GM12864 (cell line): Measurements from ENCODE around the gene TMEM212.

Experiments used
- DNase-seq: peaks from one replicate; pipeline ENCODE4 v3.0.0-alpha.2; 2011; ENCODE audit warnings: low read depth
- H3K4me3 ChIP-seq: 2 replicates; pipeline ENCODE4 v1.5.1; 2011; ENCODE audit warnings: mild to moderate bottlenecking, low read depth, low read length, control low read depth
- TF ChIP-seq, protein P1 (sequence below): IDR thresholded peaks from 2 replicates; pipeline ENCODE4 v1.5.1; 2011; ENCODE audit warnings: low read depth, mild to moderate bottlenecking, moderate library complexity, low read length, control low read depth, inconsistent platforms; ENCODE audit errors: missing control alignments

Gene TMEM212

GRCh38 chr3:171876680-171877147, 33.6 kb downstream of the TMEM212 start:
- no peak overlapping the region for H3K4me3 ChIP-seq
- no peak for DNase-seq
- TF ChIP-seq, protein P1, sequence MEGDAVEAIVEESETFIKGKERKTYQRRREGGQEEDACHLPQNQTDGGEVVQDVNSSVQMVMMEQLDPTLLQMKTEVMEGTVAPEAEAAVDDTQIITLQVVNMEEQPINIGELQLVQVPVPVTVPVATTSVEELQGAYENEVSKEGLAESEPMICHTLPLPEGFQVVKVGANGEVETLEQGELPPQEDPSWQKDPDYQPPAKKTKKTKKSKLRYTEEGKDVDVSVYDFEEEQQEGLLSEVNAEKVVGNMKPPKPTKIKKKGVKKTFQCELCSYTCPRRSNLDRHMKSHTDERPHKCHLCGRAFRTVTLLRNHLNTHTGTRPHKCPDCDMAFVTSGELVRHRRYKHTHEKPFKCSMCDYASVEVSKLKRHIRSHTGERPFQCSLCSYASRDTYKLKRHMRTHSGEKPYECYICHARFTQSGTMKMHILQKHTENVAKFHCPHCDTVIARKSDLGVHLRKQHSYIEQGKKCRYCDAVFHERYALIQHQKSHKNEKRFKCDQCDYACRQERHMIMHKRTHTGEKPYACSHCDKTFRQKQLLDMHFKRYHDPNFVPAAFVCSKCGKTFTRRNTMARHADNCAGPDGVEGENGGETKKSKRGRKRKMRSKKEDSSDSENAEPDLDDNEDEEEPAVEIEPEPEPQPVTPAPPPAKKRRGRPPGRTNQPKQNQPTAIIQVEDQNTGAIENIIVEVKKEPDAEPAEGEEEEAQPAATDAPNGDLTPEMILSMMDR: no peak

DNA sequence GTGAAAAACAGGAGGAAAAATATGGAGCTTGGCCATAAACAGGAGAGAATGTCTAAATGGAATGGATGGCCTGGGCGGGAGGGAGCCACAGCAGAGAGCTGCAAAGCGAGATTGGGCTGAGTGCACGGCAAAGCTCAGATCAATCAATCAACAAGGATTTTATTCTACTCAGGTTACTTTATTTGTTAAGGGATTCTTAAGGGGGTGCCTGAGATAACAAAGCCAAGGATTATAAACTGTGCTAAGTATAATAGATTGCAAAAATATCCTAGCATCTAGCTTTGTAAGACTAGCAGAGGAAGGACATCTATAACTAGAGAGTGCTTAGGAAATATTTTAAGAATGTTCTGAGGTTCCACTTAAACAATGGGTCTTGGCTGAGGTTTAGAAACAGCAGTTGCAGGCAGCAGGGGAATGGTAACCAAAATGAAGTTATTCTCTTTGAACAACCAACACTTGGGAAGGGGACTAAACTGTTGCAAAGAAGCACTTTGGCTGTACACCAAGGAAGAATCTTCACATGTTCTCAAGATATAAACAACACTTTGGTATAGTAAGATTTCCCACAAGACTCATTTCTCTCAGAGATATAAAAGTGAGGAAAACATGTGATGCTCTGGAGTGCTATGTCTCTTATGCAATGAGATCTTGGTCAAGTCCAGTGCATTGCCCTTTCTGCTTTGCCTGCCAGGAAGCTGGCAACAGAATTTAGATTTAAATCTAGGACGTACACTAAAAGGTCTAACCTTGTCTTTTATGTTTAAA, 35.5 kb downstream of the TMEM212 start:
- no peak for DNase-seq
- no peak overlapping the region for H3K4me3 ChIP-seq
- TF ChIP-seq, protein P1: no peak

- DNase-seq: no peak
- no peak overlapping the region for H3K4me3 ChIP-seq
- TF ChIP-seq, protein P1: no peak
These were observed 36.3 kb downstream of the TMEM212 start for GRCh38 chr3:171879472-171879871.

GRCh38 chr3:171880101-171880870, 37.1 kb downstream of the TMEM212 start:
- no peak overlapping the region for H3K4me3 ChIP-seq
- DNase-seq: no peak
- TF ChIP-seq, protein P1: no peak

DNA sequence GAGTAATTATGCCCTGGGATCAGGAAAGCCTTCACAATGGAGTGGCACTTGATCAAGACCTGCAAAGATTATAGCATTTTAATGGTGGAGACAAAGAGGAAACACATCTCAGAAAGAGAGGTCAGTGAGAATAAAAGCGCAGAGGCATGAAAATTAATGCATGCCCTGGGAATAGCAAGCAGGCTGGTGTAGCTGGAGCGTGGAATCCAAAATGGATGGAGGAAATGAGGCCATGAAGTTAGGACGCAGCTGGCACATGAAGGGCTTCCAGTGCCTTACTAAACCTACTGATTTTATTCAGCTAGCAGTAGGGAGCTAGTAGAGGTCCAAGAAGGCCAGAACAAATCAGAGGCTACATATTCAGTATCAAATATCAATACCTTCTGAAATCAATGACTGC, 38.1 kb downstream of the TMEM212 start:
- TF ChIP-seq, protein P1: no peak
- no peak for DNase-seq
- H3K4me3 ChIP-seq: no peak overlapping the region

DNA sequence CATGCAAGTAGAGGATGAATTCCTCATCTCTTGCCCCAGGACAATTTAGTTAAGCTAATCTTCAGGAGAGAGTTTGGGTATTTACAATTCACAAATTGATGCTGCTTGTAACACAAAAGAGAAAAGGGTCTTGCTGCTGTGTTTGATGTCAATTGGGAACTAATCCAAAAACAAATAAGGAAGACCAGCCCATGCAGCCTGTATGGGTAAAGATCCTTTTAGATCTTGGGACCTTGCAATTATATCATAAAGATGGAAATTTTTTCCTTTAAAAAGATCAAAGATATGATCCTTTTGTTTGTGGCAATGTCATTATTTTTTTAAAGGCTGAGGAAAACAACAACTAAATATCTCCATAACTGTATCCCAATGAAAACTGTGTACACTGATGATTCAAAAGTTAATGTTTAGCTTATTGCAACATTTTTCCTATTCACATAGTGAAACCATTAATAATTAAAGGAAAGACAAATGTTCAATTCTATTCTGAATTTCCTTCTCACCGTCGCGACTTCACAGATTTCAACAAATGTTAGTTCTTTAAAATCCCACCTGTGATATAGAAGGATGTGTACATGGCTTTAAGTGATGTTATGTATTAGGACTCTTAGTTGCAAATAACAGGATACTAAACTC, 40.2 kb downstream of the TMEM212 start:
- H3K4me3 ChIP-seq: no peak overlapping the region
- DNase-seq: no peak
- TF ChIP-seq, protein P1: no peak
